Measurements from ENCODE around the gene GPR18.

DNA sequence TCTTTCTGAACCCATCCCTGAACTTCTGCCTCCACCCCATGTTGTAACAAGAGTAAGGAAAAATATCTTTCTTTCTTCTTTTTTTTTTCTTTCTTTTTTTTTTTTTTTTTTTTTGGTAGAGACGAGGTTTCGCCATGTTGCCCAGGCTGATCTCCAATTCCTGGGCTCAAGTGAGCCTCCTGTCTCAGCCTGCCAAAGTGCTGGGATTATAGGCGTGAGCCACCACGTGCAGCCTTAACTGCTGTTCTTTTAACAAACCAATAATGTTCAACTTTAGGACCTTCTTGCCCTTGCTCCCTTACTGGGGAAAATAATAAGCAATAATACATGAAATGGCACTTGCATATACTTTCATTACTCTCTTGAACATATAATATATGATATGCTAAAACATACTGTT, 29.4 kb upstream of the GPR18 start:
- TF ChIP-seq CTCF (conservative IDR thresholded peaks at IDR 0.05 in 1 of 2, IDR thresholded peaks at IDR 0.05 in 1 of 2; ENCODE audit: low read depth in 1 of 2, low read length in 2 of 2) (no peak), EZH2 (IDR thresholded peaks at IDR 0.05; ENCODE audit: low read length, missing control alignments) (no peak)

Measured in fibroblast of lung (primary cell).